ENCODE results near the gene PRG2. TPM values are rescaled to one million over a fixed set of nuclear protein-coding genes. Genes with fewer than 3 reads are reported as not detected.
A peak's percentile ranks its signal among the peaks of the same experiment; 100 is the strongest.

PRG2 gene
- total RNA-seq, 1 experiment from 2014 or later, result not detected

DNA sequence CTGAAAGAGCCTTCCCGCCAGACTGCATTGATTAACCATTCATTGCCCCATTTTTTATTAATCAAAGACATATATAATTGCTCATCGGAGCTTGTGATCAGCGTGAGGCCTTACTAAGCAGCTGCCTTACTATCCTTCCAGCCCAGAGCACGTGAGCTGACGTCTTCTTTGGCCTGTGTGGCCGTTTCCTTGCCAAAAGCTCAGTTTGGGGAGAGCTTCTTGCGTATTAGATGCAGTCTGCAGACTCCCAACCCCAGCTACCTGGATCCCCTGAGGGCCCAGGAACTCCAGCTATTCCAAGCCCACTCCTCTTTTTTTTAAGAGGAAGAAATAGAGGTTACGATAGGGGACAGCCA is 37.3 kb upstream of the PRG2 start:
- peak overlapping the region; percentile 52 for H2AFZ ChIP-seq (ENCODE audit: low read length)
- H3F3A ChIP-seq (ENCODE audit: low read length, unreplicated experiment), result no peaks in the 10 kb centered on the region
- intact Hi-C loops (cut with micrococcal nuclease), result loop anchor here (1.0 kb wide), 1 partner anchor 14 kb away; no protein-coding TSS in a partner anchor
- POLR2A ChIA-PET (ENCODE audit: unreplicated experiment), result interaction anchor here (0.9 kb wide), 1 partner anchor 14 kb away, joined by 10 read pairs; no protein-coding TSS in a partner anchor
- ATAC-seq (no peak; the same call in 1 of the 2 replicates), DNase-seq (no peak)
- H3K79me2 ChIP-seq (ENCODE audit: low read length), result peaks cover 15% of the 10 kb centered on the region
- no peaks in the 10 kb centered on the region for H3K36me3 ChIP-seq (ENCODE audit: low read depth, low read length)
- H3K9me2 ChIP-seq (replicated peaks; ENCODE audit: low read length), result no peaks in the 10 kb centered on the region
- H3K9ac ChIP-seq (ENCODE audit: low read length), result peak overlapping the region; percentile 84
- peak overlapping the region; percentile 71 for H3K4me2 ChIP-seq (ENCODE audit: low read length)
- CTCF ChIA-PET, result interaction anchor here (0.5 kb wide), 1 partner anchor 51 kb away, joined by 6 read pairs; no protein-coding TSS in a partner anchor
- no peak overlapping the region for H3K4me3 ChIP-seq (ENCODE audit: low read length)
- no peaks in the 10 kb centered on the region for H4K20me1 ChIP-seq (ENCODE audit: low read length)
- H3K27me3 ChIP-seq (ENCODE audit: low read length), result no peaks in the 10 kb centered on the region
- peak overlapping the region; percentile 92 for H3K27ac ChIP-seq (ENCODE audit: low read length)
- BruUV-seq (replicated peaks), result no TSS peak
- peaks cover 51% of the 10 kb centered on the region for H3K4me1 ChIP-seq (ENCODE audit: insufficient read depth, low read length)
- H3K9me3 ChIP-seq (ENCODE audit: low read length), result no peaks in the 10 kb centered on the region
- TF ChIP-seq CTCF (conservative IDR thresholded peaks at IDR 0.05; ENCODE audit: low read depth, low read length) (no peak), EZH2 (IDR thresholded peaks at IDR 0.05; ENCODE audit: low read length, unreplicated experiment) (no peak), EZH2phosphoT487 (IDR thresholded peaks at IDR 0.05; ENCODE audit: borderline replicate concordance, low read length) (no peak)

GRCh38 chr11:57426929-57427726 is 36.7 kb upstream of the PRG2 start, which contains the start of gene SLC43A3:
SLC43A3 (minus strand) TSS chr11:57427121; CDS start chr11:57426172, 949 bp downstream.
- Histone ChIP-seq H3K4me1 (ENCODE audit: insufficient read depth, low read length) (peaks cover 45% of the 10 kb centered on the region), H3K27me3 (ENCODE audit: low read length) (no peaks in the 10 kb centered on the region), H3K27ac (ENCODE audit: low read length) (peak within 1 kb of the TSS; percentile 92), H3K4me2 (ENCODE audit: low read length) (peak within 1 kb of the TSS; percentile 71), H3K9ac (ENCODE audit: low read length) (peak within 1 kb of the TSS; percentile 84), H3K36me3 (ENCODE audit: low read depth, low read length) (no peaks in the 10 kb centered on the region), H2AFZ (ENCODE audit: low read length) (peak within 1 kb of the TSS; percentile 52), H3F3A (ENCODE audit: low read length, unreplicated experiment) (no peaks in the 10 kb centered on the region), H4K20me1 (ENCODE audit: low read length) (no peaks in the 10 kb centered on the region), H3K9me2 (replicated peaks; ENCODE audit: low read length) (no peaks in the 10 kb centered on the region), H3K4me3 (ENCODE audit: low read length) (peak within 1 kb of the TSS; percentile 62), H3K9me3 (ENCODE audit: low read length) (no peaks in the 10 kb centered on the region), H3K79me2 (ENCODE audit: low read length) (peaks cover 15% of the 10 kb centered on the region)
- ATAC-seq, result peak; percentile 73
- BruUV-seq (replicated peaks), result TSS peak; percentile 85
- ChIA-PET CTCF (interaction anchor here (0.5 kb wide), 1 partner anchor 52 kb away, joined by 6 read pairs; no protein-coding TSS in a partner anchor), POLR2A (ENCODE audit: unreplicated experiment) (interaction anchor here (0.9 kb wide), 1 partner anchor 14 kb away, joined by 10 read pairs; no protein-coding TSS in a partner anchor)
- peak; percentile 88 for DNase-seq
- intact Hi-C loops (cut with micrococcal nuclease), result loop anchor here (1.0 kb wide), 1 partner anchor 14 kb away; no protein-coding TSS in a partner anchor
- TF ChIP-seq EZH2 (IDR thresholded peaks at IDR 0.05; ENCODE audit: low read length, unreplicated experiment) (no peak), CTCF (conservative IDR thresholded peaks at IDR 0.05; ENCODE audit: low read depth, low read length) (no peak), EZH2phosphoT487 (IDR thresholded peaks at IDR 0.05; ENCODE audit: borderline replicate concordance, low read length) (no peak)
